ENCODE measurements around the gene NRP1.

NRP1 gene

DNA sequence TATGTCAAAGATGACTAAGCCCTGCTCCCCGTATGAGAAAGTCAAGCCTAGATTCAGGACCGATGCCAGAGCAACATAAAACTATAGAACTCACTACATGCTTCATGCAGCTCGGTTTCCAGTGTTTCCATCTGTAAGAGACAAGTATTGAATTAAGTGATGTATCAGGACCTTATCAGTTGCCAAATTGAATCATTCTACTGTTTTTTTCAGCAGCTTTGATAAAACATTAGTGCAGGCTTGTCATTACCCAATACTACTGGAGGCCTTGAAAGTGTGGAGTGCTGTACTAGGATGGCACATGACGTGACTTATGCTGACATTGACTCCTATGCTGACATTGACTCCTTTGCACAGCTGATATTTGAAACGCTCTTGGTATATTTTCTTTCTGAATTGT is 10.8 kb upstream of the NRP1 start:
- no peak overlapping the region for H3K4me2 ChIP-seq (ENCODE audit: low read length)
- H3K9me2 ChIP-seq (replicated peaks; ENCODE audit: control insufficient read depth, low read length), result no peaks in the 10 kb centered on the region
- H3K4me3 ChIP-seq (ENCODE audit: low read length), result no peak overlapping the region
- no peaks in the 10 kb centered on the region for H3K79me2 ChIP-seq (ENCODE audit: control insufficient read depth, low read length)
- H4K20me1 ChIP-seq (ENCODE audit: control insufficient read depth, insufficient read depth, low read depth, low read length), result no peaks in the 10 kb centered on the region
- no peaks in the 10 kb centered on the region for H3K4me1 ChIP-seq (ENCODE audit: control insufficient read depth, low read length)
- H3K36me3 ChIP-seq (ENCODE audit: control insufficient read depth, low read length), result no peaks in the 10 kb centered on the region
- H3F3A ChIP-seq (ENCODE audit: control insufficient read depth, insufficient read depth), result no peaks in the 10 kb centered on the region
- no peak overlapping the region for H3K27ac ChIP-seq (ENCODE audit: low read depth, low read length)
- no peaks in the 10 kb centered on the region for H3K9me3 ChIP-seq (ENCODE audit: control insufficient read depth, insufficient read depth, low read length)
- H3K27me3 ChIP-seq (ENCODE audit: control insufficient read depth, low read length), result no peaks in the 10 kb centered on the region
- TF ChIP-seq, protein P1, sequence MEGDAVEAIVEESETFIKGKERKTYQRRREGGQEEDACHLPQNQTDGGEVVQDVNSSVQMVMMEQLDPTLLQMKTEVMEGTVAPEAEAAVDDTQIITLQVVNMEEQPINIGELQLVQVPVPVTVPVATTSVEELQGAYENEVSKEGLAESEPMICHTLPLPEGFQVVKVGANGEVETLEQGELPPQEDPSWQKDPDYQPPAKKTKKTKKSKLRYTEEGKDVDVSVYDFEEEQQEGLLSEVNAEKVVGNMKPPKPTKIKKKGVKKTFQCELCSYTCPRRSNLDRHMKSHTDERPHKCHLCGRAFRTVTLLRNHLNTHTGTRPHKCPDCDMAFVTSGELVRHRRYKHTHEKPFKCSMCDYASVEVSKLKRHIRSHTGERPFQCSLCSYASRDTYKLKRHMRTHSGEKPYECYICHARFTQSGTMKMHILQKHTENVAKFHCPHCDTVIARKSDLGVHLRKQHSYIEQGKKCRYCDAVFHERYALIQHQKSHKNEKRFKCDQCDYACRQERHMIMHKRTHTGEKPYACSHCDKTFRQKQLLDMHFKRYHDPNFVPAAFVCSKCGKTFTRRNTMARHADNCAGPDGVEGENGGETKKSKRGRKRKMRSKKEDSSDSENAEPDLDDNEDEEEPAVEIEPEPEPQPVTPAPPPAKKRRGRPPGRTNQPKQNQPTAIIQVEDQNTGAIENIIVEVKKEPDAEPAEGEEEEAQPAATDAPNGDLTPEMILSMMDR (IDR thresholded peaks at IDR 0.05; ENCODE audit: low read depth, low read length, poor library complexity, severe bottlenecking), result no peak
- no peak for TF ChIP-seq EZH2phosphoT487 (IDR thresholded peaks at IDR 0.05; ENCODE audit: borderline replicate concordance, low read length)

DNA sequence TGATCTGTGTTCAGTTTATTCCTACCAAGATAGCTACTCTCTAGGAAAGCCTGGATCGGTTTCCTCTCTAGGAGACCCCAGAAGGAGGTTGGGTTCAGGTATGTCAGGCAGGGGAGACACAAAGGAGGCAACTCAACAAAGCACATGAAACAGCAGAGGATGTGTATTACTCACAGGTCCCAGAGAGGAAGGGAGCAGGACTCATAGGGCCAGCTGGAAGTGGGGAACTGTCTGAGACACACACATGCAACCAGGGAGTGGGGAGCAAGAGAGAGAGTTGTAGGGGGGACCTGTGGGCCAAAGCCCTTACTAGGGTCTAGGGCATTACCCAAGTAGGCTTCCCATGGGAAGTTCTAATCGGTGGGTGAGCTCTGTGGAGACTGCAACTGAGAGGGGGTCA is 10.2 kb upstream of the NRP1 start:
- Histone ChIP-seq H3K27me3 (ENCODE audit: control insufficient read depth, low read length) (no peaks in the 10 kb centered on the region), H4K20me1 (ENCODE audit: control insufficient read depth, insufficient read depth, low read depth, low read length) (no peaks in the 10 kb centered on the region), H3K9me2 (replicated peaks; ENCODE audit: control insufficient read depth, low read length) (no peaks in the 10 kb centered on the region), H3K4me1 (ENCODE audit: control insufficient read depth, low read length) (no peaks in the 10 kb centered on the region), H3K79me2 (ENCODE audit: control insufficient read depth, low read length) (no peaks in the 10 kb centered on the region), H3K36me3 (ENCODE audit: control insufficient read depth, low read length) (no peaks in the 10 kb centered on the region), H3K9me3 (ENCODE audit: control insufficient read depth, insufficient read depth, low read length) (no peaks in the 10 kb centered on the region), H3F3A (ENCODE audit: control insufficient read depth, insufficient read depth) (no peaks in the 10 kb centered on the region), H3K27ac (ENCODE audit: low read depth, low read length) (no peak overlapping the region), H3K4me2 (ENCODE audit: low read length) (no peak overlapping the region), H3K4me3 (ENCODE audit: low read length) (no peak overlapping the region)
- TF ChIP-seq EZH2phosphoT487 (IDR thresholded peaks at IDR 0.05; ENCODE audit: borderline replicate concordance, low read length), result no peak
- TF ChIP-seq, protein P1 (IDR thresholded peaks at IDR 0.05; ENCODE audit: low read depth, low read length, poor library complexity, severe bottlenecking), result no peak

GRCh38 chr10:33341637-33342036 is 7.2 kb upstream of the NRP1 start:
- no peak overlapping the region for H3K27ac ChIP-seq (ENCODE audit: low read depth, low read length)
- H3K79me2 ChIP-seq (ENCODE audit: control insufficient read depth, low read length), result no peaks in the 10 kb centered on the region
- H3K9me2 ChIP-seq (replicated peaks; ENCODE audit: control insufficient read depth, low read length), result no peaks in the 10 kb centered on the region
- no peak overlapping the region for H3K4me2 ChIP-seq (ENCODE audit: low read length)
- no peaks in the 10 kb centered on the region for H3K27me3 ChIP-seq (ENCODE audit: control insufficient read depth, low read length)
- TF ChIP-seq, protein P1 (IDR thresholded peaks at IDR 0.05; ENCODE audit: low read depth, low read length, poor library complexity, severe bottlenecking), result no peak
- no peak for TF ChIP-seq EZH2phosphoT487 (IDR thresholded peaks at IDR 0.05; ENCODE audit: borderline replicate concordance, low read length)
- no peaks in the 10 kb centered on the region for H3K4me1 ChIP-seq (ENCODE audit: control insufficient read depth, low read length)
- H4K20me1 ChIP-seq (ENCODE audit: control insufficient read depth, insufficient read depth, low read depth, low read length), result no peaks in the 10 kb centered on the region
- H3K4me3 ChIP-seq (ENCODE audit: low read length), result no peak overlapping the region
- H3K9me3 ChIP-seq (ENCODE audit: control insufficient read depth, insufficient read depth, low read length), result no peaks in the 10 kb centered on the region
- H3K36me3 ChIP-seq (ENCODE audit: control insufficient read depth, low read length), result no peaks in the 10 kb centered on the region
- no peaks in the 10 kb centered on the region for H3F3A ChIP-seq (ENCODE audit: control insufficient read depth, insufficient read depth)
